GM19452 (cell line): ENCODE data around the gene PAX8.

ENCODE experiments used
- ATAC-seq: cut with Tn5 transposase; IDR thresholded peaks from one replicate; pipeline ENCODE4 v1.9.1; 2021; ENCODE audit not compliant: unreplicated experiment

Gene PAX8

GRCh38 chr2:113187771-113188170 lies 91.0 kb downstream of the PAX8 start:
- ATAC-seq = no peak

- no peak for ATAC-seq
Measured at GRCh38 chr2:113186433-113186796, 92.3 kb downstream of the PAX8 start.

- no peak for ATAC-seq
Measured at GRCh38 chr2:113185664-113186432, 92.9 kb downstream of the PAX8 start.

- no peak for ATAC-seq
Measured at GRCh38 chr2:113184531-113185230, 94.0 kb downstream of the PAX8 start.

- ATAC-seq = no peak
Measured at GRCh38 chr2:113183703-113184102, 95.0 kb downstream of the PAX8 start.

GRCh38 chr2:113183264-113183663 lies 95.5 kb downstream of the PAX8 start:
- no peak for ATAC-seq

- ATAC-seq = no peak
Measured at GRCh38 chr2:113182471-113183260, 96.1 kb downstream of the PAX8 start.

- no peak for ATAC-seq
Measured at GRCh38 chr2:113181258-113182051, 97.3 kb downstream of the PAX8 start.

GRCh38 chr2:113180131-113180946 lies 98.4 kb downstream of the PAX8 start:
- no peak for ATAC-seq

- no peak for ATAC-seq
Measured at GRCh38 chr2:113179446-113180045, 99.2 kb downstream of the PAX8 start.

- no peak for ATAC-seq
Measured at GRCh38 chr2:113178891-113179290, 99.8 kb downstream of the PAX8 start.

- no peak for ATAC-seq
Measured at GRCh38 chr2:113178069-113178746, 100.5 kb downstream of the PAX8 start.

GRCh38 chr2:113176696-113177355 lies 101.9 kb downstream of the PAX8 start:
- no peak for ATAC-seq

GRCh38 chr2:113175736-113176695 lies 102.7 kb downstream of the PAX8 start:
- no peak for ATAC-seq

GRCh38 chr2:113175042-113175628 lies 103.6 kb downstream of the PAX8 start:
- ATAC-seq = peak; percentile 68

GRCh38 chr2:113174376-113174750 lies 104.4 kb downstream of the PAX8 start:
- ATAC-seq = no peak
